Nephron (organoid): ENCODE measurements around the gene SLC10A2.
A peak's percentile ranks its signal among the peaks of the same experiment; 100 is the strongest.

Experiments used
- H3K27ac Mint-ChIP-seq, 3 experiments: 2 replicates each; pipeline ENCODE4 v1.8.0; 2020; ENCODE audit warnings: mixed read lengths in 3 of 3, mild to moderate bottlenecking in 2 of 3, moderate library complexity in 1 of 3
- H3K27me3 Mint-ChIP-seq: 2 replicates; pipeline ENCODE4 v1.8.0; 2021; ENCODE audit warnings: low read depth, mild to moderate bottlenecking, moderate library complexity, mixed read lengths
- H3K36me3 Mint-ChIP-seq: 2 replicates; pipeline ENCODE4 v1.8.0; 2020; ENCODE audit warnings: low read depth, mixed read lengths
- H3K4me1 Mint-ChIP-seq: 2 replicates; pipeline ENCODE4 v1.8.0; 2020; ENCODE audit warnings: mixed read lengths
- H3K4me3 Mint-ChIP-seq, 3 experiments: 2 replicates each; pipeline ENCODE4 v1.8.0; 2020; ENCODE audit warnings: mild to moderate bottlenecking in 3 of 3, mixed read lengths in 3 of 3, moderate library complexity in 2 of 3
- H3K9me3 Mint-ChIP-seq: 2 replicates; pipeline ENCODE4 v1.8.0; 2020; ENCODE audit warnings: mixed read lengths
- TF ChIP-seq, protein P1 (sequence below), 3 experiments: fragments of 200-600 bp; sonication (generic); IDR thresholded peaks; one replicate each; pipeline ENCODE4 v1.5.0; 2021; ENCODE audit warnings: antibody characterized with exemption in 3 of 3; ENCODE audit not compliant: unreplicated experiment in 3 of 3

Gene SLC10A2

DNA sequence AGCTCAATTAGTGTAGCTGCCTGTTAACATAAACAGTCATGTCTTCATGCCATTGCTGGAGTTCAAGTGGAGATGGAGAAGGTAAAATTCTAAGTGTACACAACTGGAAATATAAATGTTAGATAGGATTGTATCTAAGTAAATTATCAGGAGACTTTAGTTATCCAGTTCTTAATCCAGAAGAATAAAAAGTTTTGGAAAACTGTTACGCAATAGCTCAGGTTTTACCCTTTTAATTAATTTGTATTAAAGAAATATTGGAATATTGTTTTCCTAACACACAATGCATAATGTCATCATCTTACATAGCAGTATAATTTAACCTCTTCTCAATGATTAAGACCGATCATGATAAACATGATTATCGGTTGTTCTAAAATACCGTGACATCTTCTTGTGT, 2.8 kb downstream of the SLC10A2 start:
- TF ChIP-seq, protein P1, sequence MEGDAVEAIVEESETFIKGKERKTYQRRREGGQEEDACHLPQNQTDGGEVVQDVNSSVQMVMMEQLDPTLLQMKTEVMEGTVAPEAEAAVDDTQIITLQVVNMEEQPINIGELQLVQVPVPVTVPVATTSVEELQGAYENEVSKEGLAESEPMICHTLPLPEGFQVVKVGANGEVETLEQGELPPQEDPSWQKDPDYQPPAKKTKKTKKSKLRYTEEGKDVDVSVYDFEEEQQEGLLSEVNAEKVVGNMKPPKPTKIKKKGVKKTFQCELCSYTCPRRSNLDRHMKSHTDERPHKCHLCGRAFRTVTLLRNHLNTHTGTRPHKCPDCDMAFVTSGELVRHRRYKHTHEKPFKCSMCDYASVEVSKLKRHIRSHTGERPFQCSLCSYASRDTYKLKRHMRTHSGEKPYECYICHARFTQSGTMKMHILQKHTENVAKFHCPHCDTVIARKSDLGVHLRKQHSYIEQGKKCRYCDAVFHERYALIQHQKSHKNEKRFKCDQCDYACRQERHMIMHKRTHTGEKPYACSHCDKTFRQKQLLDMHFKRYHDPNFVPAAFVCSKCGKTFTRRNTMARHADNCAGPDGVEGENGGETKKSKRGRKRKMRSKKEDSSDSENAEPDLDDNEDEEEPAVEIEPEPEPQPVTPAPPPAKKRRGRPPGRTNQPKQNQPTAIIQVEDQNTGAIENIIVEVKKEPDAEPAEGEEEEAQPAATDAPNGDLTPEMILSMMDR (IDR thresholded peaks at IDR 0.05; ENCODE audit: unreplicated experiment in 3 of 3) = no peak
- Mint-ChIP-seq H3K9me3 (no peaks in the 10 kb centered on the region), H3K4me3 (peak overlapping the region in 2 of 3 experiments; percentile 13 to 55), H3K27me3 (no peaks in the 10 kb centered on the region), H3K36me3 (no peaks in the 10 kb centered on the region), H3K27ac (no peak overlapping the region), H3K4me1 (peaks cover 9% of the 10 kb centered on the region)

DNA sequence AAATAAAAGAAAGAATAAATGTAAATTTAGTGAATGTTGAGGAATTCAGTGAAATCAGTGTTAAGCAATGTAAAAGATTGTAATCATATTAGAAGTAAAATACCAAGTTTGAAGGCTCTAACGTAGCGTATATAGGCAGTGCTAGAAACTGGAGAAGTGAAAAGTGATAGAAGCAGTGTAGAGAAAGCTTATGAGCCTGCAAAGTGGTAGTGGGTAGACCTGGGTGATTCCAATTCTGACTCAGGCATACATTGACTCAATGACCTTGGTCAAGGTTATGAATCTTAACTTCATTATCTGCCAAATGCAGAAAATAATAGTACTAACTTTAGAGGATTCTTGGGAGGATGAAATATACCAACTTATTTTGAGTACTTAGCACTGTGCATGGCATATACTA, 4.1 kb downstream of the SLC10A2 start:
- Mint-ChIP-seq H3K27me3 (no peaks in the 10 kb centered on the region), H3K27ac (no peak overlapping the region), H3K9me3 (no peaks in the 10 kb centered on the region), H3K36me3 (no peaks in the 10 kb centered on the region), H3K4me3 (no peak overlapping the region), H3K4me1 (peaks cover 7% of the 10 kb centered on the region)
- TF ChIP-seq, protein P1 (IDR thresholded peaks at IDR 0.05; ENCODE audit: unreplicated experiment in 3 of 3) = no peak

DNA sequence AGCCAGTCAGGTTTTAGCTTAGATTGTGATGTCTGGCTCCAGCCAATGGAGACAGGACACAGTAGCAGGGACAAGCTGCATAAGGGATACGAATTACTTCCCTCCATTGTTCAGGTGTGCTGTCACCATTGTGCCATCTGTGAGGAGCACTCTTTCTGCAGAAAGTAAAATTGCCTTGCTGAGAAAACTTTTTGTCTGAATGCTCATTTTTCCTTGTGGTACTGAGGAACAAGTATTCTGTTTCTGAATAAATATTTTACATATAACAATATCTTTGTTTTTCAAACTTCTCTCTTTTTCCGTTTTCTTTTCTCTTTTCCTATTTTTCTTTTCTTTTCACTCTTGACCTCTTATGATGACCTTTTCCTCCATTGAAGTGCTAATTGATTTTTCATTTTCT, 10.2 kb downstream of the SLC10A2 start:
- Mint-ChIP-seq H3K27ac (no peak overlapping the region), H3K27me3 (no peaks in the 10 kb centered on the region), H3K36me3 (peaks cover 8% of the 10 kb centered on the region), H3K4me3 (no peak overlapping the region), H3K4me1 (no peaks in the 10 kb centered on the region), H3K9me3 (peaks cover 10% of the 10 kb centered on the region)
- TF ChIP-seq, protein P1 (IDR thresholded peaks at IDR 0.05; ENCODE audit: unreplicated experiment in 3 of 3) = no peak

DNA sequence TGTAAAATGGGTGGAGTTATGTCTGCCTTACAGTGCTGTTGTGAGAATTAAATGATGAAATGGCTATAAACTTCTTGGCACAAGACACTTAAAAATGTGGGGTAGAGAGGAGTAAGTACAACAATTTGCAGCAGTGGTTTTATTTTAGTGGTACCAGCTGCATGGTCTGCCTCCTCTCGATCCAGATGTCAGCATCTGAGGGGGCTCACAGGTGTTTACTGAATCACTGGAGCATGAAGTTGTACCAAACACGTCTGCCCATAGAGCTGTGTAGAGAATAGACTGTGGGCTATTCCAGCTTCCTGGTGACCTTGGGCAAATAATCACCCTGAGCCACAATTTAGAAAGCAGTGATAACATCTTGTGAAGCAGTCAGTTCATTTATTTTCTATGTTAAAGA, 11.1 kb downstream of the SLC10A2 start:
- Mint-ChIP-seq H3K4me1 (no peaks in the 10 kb centered on the region), H3K4me3 (no peak overlapping the region), H3K27ac (no peak overlapping the region), H3K27me3 (no peaks in the 10 kb centered on the region), H3K9me3 (peaks cover 10% of the 10 kb centered on the region), H3K36me3 (peaks cover 8% of the 10 kb centered on the region)
- TF ChIP-seq, protein P1 (IDR thresholded peaks at IDR 0.05; ENCODE audit: unreplicated experiment in 3 of 3) = no peak

DNA sequence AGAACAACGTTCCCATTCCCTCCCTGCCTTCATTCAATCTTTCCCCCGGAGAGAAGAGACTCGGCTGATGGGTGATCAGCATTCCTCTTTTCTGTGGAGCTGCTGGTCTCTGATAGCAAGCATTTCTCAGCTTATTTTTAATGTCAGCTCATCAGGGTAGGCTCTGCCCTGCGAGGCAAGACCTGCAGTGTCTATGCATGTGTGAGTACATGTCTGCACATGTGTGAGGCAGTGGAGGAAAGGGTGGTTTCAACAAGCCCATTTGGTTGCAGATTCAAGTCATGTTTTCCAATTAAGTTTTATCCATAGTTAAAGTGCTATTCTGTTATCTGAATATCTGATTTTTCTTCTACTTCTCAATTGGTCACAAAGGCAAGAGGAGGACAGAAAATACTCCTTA, 19.5 kb downstream of the SLC10A2 start:
- TF ChIP-seq, protein P1 (IDR thresholded peaks at IDR 0.05; ENCODE audit: unreplicated experiment in 3 of 3) = no peak
- H3K36me3 Mint-ChIP-seq = no peaks in the 10 kb centered on the region
- H3K27me3 Mint-ChIP-seq = no peaks in the 10 kb centered on the region
- no peak overlapping the region for H3K27ac Mint-ChIP-seq
- H3K9me3 Mint-ChIP-seq = no peaks in the 10 kb centered on the region
- no peak overlapping the region for H3K4me3 Mint-ChIP-seq
- no peaks in the 10 kb centered on the region for H3K4me1 Mint-ChIP-seq

DNA sequence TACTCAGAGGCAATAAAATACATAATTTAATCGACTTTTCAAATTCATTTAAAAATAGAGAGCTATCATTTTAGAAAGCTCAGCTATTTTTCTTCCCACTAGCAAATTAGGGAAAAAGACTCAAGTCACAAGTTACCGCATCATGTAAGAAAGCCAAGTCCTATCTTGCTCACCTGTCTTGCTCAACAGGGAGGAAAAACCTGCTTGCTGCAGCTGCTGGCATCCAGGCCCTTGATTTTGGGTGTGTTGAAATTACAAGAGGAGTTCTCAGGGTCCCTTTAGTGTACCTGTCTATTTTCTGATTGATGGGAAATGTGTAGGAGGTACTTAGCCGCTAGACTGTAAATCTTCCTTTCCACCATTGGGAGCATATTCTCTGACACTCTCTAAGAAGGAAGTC, 22.2 kb downstream of the SLC10A2 start:
- Mint-ChIP-seq H3K4me3 (no peak overlapping the region), H3K36me3 (no peaks in the 10 kb centered on the region), H3K9me3 (no peaks in the 10 kb centered on the region), H3K4me1 (no peaks in the 10 kb centered on the region), H3K27ac (no peak overlapping the region), H3K27me3 (no peaks in the 10 kb centered on the region)
- TF ChIP-seq, protein P1 (IDR thresholded peaks at IDR 0.05; ENCODE audit: unreplicated experiment in 3 of 3) = no peak
